Hepatocyte (in vitro differentiated cells): Measurements from ENCODE around the gene PCSK6.

Source experiments
- CTCF ChIP-seq: fragments of 200-600 bp; sonication (generic); IDR thresholded peaks from 2 replicates; pipeline ENCODE4 v1.5.1; 2016; ENCODE audit warnings: antibody characterized with exemption, mild to moderate bottlenecking; ENCODE audit not compliant: poor library complexity
- EZH2 ChIP-seq: fragments of 200-600 bp; sonication (generic); IDR thresholded peaks from 2 replicates; pipeline ENCODE4 v1.6.1; 2016; ENCODE audit warnings: antibody characterized with exemption, mild to moderate bottlenecking, borderline replicate concordance
- EZH2phosphoT487 ChIP-seq: fragments of 200-600 bp; sonication (generic); IDR thresholded peaks from one replicate; pipeline ENCODE4 v1.6.1; 2018; ENCODE audit warnings: antibody characterized with exemption, mild to moderate bottlenecking, low read depth, moderate library complexity; ENCODE audit not compliant: unreplicated experiment, severe bottlenecking

GRCh38 chr15:101490922-101491733, 1.6 kb upstream of the PCSK6 start:
- TF ChIP-seq CTCF (no peak), EZH2 (no peak), EZH2phosphoT487 (no peak)
